A673 (cell line): ENCODE measurements around the gene CYSRT1. TPM values are rescaled to one million over a fixed set of nuclear protein-coding genes. Genes with fewer than 3 reads are reported as not detected.

Experiments used
- BruUV-seq: library from RNA; stranded (reverse); fragments of 400-500 nt; replicated peaks from 2 replicates; lab custom pipeline; 2021; lab: Mats Ljungman, UMichigan
- CTCF ChIA-PET: fragments of 300-600 bp; sonication (Branson Sonifier 250); formaldehyde crosslinking; loops from one replicate; lab custom pipeline; 2022; ENCODE audit warnings: antibody characterized with exemption; lab: Charles Lee
- POLR2A ChIA-PET: fragments of 300-600 bp; sonication (Branson Sonifier 250); formaldehyde crosslinking; loops from one replicate; lab custom pipeline; 2022; ENCODE audit warnings: antibody characterized with exemption; ENCODE audit not compliant: low non-redundant PET; lab: Charles Lee
- DNase-seq: peaks from one replicate; pipeline ENCODE4 v3.0.0-alpha.2; 2015; ENCODE audit warnings: low spot score
- H3K27ac ChIP-seq: fragments of 200-600 bp; sonication (generic); 2 replicates; pipeline ENCODE4 v1.5.1; 2016; ENCODE audit warnings: mixed run types, low read depth, mild to moderate bottlenecking, mixed read lengths, antibody characterized with exemption, low read length; ENCODE audit not compliant: poor library complexity, severe bottlenecking
- H3K27me3 ChIP-seq: fragments of 200-600 bp; sonication (generic); replicated peaks from 2 replicates; pipeline ENCODE4 v1.6.1; 2017; ENCODE audit warnings: mixed run types, low read depth, mild to moderate bottlenecking, mixed read lengths, antibody characterized with exemption, low read length; ENCODE audit not compliant: insufficient read depth, poor library complexity
- H3K36me3 ChIP-seq: fragments of 200-600 bp; sonication (generic); 2 replicates; pipeline ENCODE4 v1.6.1; 2016; ENCODE audit warnings: mixed run types, mild to moderate bottlenecking, mixed read lengths, antibody characterized with exemption, low read length; ENCODE audit not compliant: insufficient read depth, poor library complexity, severe bottlenecking
- H3K4me1 ChIP-seq: fragments of 200-600 bp; sonication (generic); 2 replicates; pipeline ENCODE4 v1.6.1; 2017; ENCODE audit warnings: mixed run types, mild to moderate bottlenecking, mixed read lengths, antibody characterized with exemption, low read length; ENCODE audit not compliant: insufficient read depth, poor library complexity, severe bottlenecking
- H3K4me3 ChIP-seq: fragments of 200-600 bp; sonication (generic); 2 replicates; pipeline ENCODE4 v1.5.1; 2016; ENCODE audit warnings: low read depth, mixed run types, mild to moderate bottlenecking, mixed read lengths, low read length; ENCODE audit not compliant: poor library complexity, severe bottlenecking
- H3K9me3 ChIP-seq: fragments of 200-600 bp; sonication (generic); 2 replicates; pipeline ENCODE4 v1.6.1; 2016; ENCODE audit warnings: mixed run types, low read depth, mild to moderate bottlenecking, mixed read lengths, antibody characterized with exemption, low read length; ENCODE audit not compliant: poor library complexity, severe bottlenecking
- EZH2 ChIP-seq: fragments of 200-600 bp; sonication (generic); IDR thresholded peaks from 2 replicates; pipeline ENCODE4 v1.6.1; 2017; ENCODE audit warnings: borderline replicate concordance, low read depth, mild to moderate bottlenecking, mixed read lengths, antibody characterized with exemption, low read length; ENCODE audit not compliant: poor library complexity, severe bottlenecking
- intact Hi-C: fragments of 100-400 bp; cut with micrococcal nuclease; formaldehyde crosslinking; loops from one replicate; pipeline ENCODE4 v1.10.0; 2022; ENCODE audit not compliant: unreplicated experiment
- total RNA-seq: library from RNA; stranded (reverse); gene quantifications from 2 replicates; pipeline ENCODE4 v1.2.3, GENCODE V29; 2021
- TF ChIP-seq, protein P1 (sequence below): fragments of 300-800, 200-600 bp; sonication (generic); conservative IDR thresholded peaks from 2 replicates; pipeline ENCODE4 v1.5.1; 2017; ENCODE audit warnings: low read depth, mild to moderate bottlenecking, antibody characterized with exemption, low read length, moderate library complexity, mixed read lengths

The CYSRT1 gene
- total RNA-seq, 1 experiment from 2014 or later: 0.37 TPM

DNA sequence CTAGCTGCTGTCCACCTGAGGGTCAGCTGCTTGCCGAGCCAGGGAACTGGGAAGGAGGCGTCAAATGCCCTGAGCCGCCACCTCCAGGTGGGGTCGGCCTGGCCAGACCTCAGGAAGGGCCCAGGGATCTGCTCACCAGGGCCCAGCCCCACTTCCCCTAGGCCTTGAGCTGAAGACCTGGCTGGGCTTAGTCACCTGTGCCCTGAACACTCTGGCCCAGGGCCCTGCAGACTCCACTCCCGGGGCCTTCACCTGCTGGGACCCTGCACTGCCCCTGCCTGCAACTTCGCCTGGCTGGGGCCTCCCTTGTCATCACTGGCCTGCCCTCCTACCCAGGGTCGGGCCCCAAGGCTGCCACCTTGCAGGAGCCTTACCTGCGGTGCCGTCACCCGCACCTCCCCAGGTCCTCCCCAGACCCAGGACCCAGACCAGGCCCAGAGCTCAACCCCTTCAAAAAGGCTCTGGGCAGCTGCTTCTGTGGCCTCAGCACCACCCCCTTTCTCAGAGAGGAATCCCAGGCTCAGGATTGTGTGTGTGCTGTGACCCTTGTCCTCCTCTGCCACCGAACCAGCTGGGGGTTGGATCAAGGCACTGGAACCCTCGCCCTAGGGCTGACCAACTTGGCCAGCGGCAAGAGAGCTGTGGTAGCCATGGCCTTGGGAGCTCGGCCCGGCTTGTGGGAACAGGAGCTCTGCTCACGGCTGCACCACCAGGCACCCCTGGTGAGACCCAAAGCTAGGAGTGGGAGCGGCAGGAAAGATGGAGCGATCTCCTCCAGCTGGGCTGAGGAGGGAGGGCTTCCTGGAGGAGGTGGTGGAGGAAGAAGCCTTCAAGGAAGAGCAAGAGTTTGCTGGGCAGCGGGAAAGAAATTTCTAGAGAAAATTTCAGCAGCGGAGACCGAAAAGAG is 29.0 kb downstream of the CYSRT1 start:
- no TSS peak for BruUV-seq

DNA sequence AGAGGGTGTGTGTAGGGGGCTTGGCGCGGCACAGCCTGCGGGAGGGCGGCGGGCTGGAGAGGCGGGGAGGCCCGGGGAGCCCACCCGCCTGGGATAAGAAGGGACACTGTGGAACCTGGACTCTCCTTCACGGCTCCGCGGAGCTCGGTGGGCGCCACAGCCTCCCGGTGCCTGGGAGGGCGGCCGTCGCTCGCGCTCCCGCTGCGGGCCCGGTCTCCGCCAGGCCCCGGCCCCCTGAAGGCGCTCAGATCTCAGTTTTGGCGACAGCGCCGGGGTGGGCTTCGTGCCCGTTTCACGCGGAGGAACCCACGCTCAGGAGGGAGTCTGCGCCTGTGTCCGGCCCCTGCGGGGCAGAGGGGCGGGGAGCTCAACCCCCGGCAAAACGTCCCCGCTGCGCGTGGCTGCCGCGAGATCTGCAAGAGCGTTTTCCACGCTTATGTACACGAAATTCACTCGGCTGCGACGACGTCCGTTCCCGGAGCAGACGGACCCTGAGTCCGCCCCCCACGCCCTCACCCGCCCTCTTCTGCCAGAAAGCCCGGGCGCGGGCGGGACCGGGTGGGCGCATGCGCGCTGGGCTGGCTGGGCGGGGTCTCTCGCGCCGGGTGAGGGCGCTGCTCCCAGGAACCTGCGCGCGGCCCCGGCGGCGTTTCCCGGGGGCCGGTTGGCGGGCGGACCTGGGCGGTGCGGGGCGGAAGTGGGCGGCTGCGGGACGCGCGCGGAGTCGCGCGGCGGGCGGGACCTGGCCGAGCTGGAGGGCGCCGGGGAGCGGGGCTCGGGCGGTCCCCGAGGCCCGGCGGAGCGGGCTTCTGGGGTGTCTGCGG is 29.9 kb downstream of the CYSRT1 start, which contains the start of gene NELFB:
Gene NELFB (plus strand): TSS at position 704 of the 824 bp plus-strand sequence.
- no peaks in the 10 kb centered on the region for H3K9me3 ChIP-seq
- H3K4me1 ChIP-seq: peaks cover 15% of the 10 kb centered on the region
- peak within 1 kb of the TSS; percentile 88 for H3K4me3 ChIP-seq
- peak; percentile 93 for DNase-seq
- H3K27ac ChIP-seq: peak within 1 kb of the TSS; percentile 88
- ChIA-PET CTCF (interaction anchor here (0.6 to 2.3 kb wide), 2 partner anchors 18 to 168 kb away, joined by 3 to 11 read pairs; partner anchors contain the start of genes EXD3 and NOXA1), POLR2A (interaction anchor here (1.1 kb wide), 1 partner anchor 14 kb away, joined by 3 read pairs; the partner anchor contains the start of gene TUBB4B)
- H3K36me3 ChIP-seq: peaks cover 16% of the 10 kb centered on the region
- no TSS peak for BruUV-seq
- H3K27me3 ChIP-seq: no peaks in the 10 kb centered on the region
- intact Hi-C loops: no loop called here
- TF ChIP-seq EZH2: no peak
- TF ChIP-seq, protein P1, sequence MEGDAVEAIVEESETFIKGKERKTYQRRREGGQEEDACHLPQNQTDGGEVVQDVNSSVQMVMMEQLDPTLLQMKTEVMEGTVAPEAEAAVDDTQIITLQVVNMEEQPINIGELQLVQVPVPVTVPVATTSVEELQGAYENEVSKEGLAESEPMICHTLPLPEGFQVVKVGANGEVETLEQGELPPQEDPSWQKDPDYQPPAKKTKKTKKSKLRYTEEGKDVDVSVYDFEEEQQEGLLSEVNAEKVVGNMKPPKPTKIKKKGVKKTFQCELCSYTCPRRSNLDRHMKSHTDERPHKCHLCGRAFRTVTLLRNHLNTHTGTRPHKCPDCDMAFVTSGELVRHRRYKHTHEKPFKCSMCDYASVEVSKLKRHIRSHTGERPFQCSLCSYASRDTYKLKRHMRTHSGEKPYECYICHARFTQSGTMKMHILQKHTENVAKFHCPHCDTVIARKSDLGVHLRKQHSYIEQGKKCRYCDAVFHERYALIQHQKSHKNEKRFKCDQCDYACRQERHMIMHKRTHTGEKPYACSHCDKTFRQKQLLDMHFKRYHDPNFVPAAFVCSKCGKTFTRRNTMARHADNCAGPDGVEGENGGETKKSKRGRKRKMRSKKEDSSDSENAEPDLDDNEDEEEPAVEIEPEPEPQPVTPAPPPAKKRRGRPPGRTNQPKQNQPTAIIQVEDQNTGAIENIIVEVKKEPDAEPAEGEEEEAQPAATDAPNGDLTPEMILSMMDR: no peak

More for the DNA sequence above, 29.0 kb downstream of the CYSRT1 start:
- peaks cover 14% of the 10 kb centered on the region for H3K36me3 ChIP-seq
- ChIA-PET POLR2A (interaction anchor here (1.1 kb wide), 1 partner anchor 13 kb away, joined by 3 read pairs; the partner anchor contains the start of gene TUBB4B), CTCF (interaction anchor here (0.6 to 2.3 kb wide), 2 partner anchors 17 to 169 kb away, joined by 3 to 11 read pairs; partner anchors contain the start of genes EXD3 and NOXA1)
- H3K9me3 ChIP-seq: no peaks in the 10 kb centered on the region
- TF ChIP-seq EZH2: no peak
- TF ChIP-seq, protein P1: no peak
- peak overlapping the region; percentile 88 for H3K4me3 ChIP-seq
- peak overlapping the region; percentile 88 for H3K27ac ChIP-seq
- no peaks in the 10 kb centered on the region for H3K27me3 ChIP-seq
- DNase-seq: peak; percentile 60
- peaks cover 15% of the 10 kb centered on the region for H3K4me1 ChIP-seq
- intact Hi-C loops: no loop called here

DNA sequence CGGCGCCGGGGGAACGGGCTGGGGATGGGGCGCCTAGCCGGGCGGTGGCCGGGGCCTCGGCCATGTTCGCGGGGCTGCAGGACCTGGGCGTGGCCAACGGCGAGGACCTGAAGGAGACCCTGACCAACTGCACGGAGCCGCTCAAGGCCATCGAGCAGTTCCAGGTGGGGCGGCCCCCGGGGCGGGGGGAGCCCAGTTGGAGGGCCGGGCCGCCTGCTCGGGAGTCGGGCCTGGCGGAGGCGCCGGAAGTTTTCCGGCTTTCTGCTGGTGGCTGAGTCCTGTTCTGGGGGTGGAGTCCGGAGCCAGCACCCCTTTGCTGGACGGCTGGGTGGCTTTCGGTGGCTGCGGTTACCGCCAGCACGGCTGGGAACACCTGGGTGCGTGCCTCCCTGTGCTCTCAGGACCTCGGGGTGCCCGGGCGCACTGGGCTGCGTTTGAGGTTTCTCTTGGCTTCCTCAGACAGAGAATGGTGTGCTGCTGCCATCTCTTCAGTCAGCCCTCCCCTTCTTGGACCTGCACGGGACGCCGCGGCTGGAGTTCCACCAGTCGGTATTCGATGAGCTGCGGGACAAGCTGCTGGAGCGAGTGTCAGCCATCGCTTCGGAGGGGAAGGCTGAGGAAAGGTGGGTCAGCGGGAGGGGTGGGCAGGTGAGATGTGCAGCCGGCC is 30.6 kb downstream of the CYSRT1 start:
- intact Hi-C loops: no loop called here
- CTCF ChIA-PET: no interaction called here

More for the DNA sequence above, 30.6 kb downstream of the CYSRT1 start:
- POLR2A ChIA-PET: interaction anchor here (1.1 kb wide), 1 partner anchor 15 kb away, joined by 3 read pairs; the partner anchor contains the start of gene TUBB4B
- peaks cover 15% of the 10 kb centered on the region for H3K4me1 ChIP-seq
- no peaks in the 10 kb centered on the region for H3K27me3 ChIP-seq
- H3K27ac ChIP-seq: peak overlapping the region; percentile 79
- peak overlapping the region; percentile 88 for H3K4me3 ChIP-seq
- no peak for TF ChIP-seq EZH2
- TF ChIP-seq, protein P1: no peak
- no peak for DNase-seq
- peaks cover 16% of the 10 kb centered on the region for H3K36me3 ChIP-seq
- H3K9me3 ChIP-seq: no peaks in the 10 kb centered on the region
- no TSS peak for BruUV-seq
